ENCODE data around the gene ODF4.

GRCh38 chr17:8322061-8322460, 17.6 kb upstream of the ODF4 start:
- TF ChIP-seq CTCF (IDR thresholded peaks at IDR 0.05; ENCODE audit: low read depth, low read length, poor library complexity, severe bottlenecking) (no peak), EZH2phosphoT487 (IDR thresholded peaks at IDR 0.05; ENCODE audit: borderline replicate concordance, low read length) (no peak)
